Gastroesophageal sphincter (tissue), 4 donors: ENCODE measurements around the gene OAS1. TPM values are rescaled to one million over a fixed set of nuclear protein-coding genes. Genes with fewer than 3 reads are reported as not detected.

ENCODE experiments used
- ATAC-seq: fragments of 150-250 bp; one replicate; pipeline ENCODE4 v1.9.1; 2016; ENCODE audit warnings: mild to moderate bottlenecking, moderate library complexity
- H3K27ac ChIP-seq, 4 donors: fragments of 200-600 bp; sonication (generic) in 3 of 4; 1 replicate in 3 of 4; 2 replicates in 1 of 4; pipeline ENCODE4 v1.5.1; 2016 to 2019
- H3K27me3 ChIP-seq: fragments of 200-600 bp; sonication (generic); one replicate; pipeline ENCODE4 v1.5.1; 2019
- H3K36me3 ChIP-seq, 2 donors: fragments of 200-600 bp; sonication (generic); one replicate each; pipeline ENCODE4 v1.5.1; 2019; ENCODE audit warnings: control low read depth in 1 of 2
- H3K4me1 ChIP-seq, 3 donors: fragments of 200-600 bp; sonication (generic); 1 replicate in 2 of 3; 2 replicates in 1 of 3; pipeline ENCODE4 v1.5.1; 2016 to 2019; ENCODE audit warnings: control low read depth in 2 of 3
- H3K4me3 ChIP-seq, 2 donors: fragments of 200-600 bp; sonication (generic); one replicate each; pipeline ENCODE4 v1.5.1; 2019; ENCODE audit warnings: mild to moderate bottlenecking in 1 of 2, moderate library complexity in 1 of 2
- H3K9me3 ChIP-seq, 3 donors: fragments of 200-600 bp; sonication (generic); one replicate each; pipeline ENCODE4 v1.5.1; 2017 to 2019; ENCODE audit warnings: control low read depth in 2 of 3
- CTCF ChIP-seq, 4 experiments: fragments of 200-600 bp in 2 of 4; fragments of 450-650 bp in 2 of 4; sonication (generic) in 1 of 4; IDR thresholded peaks; one replicate each; pipeline ENCODE4 v1.5.1; 2017 to 2019; ENCODE audit warnings: antibody characterized with exemption in 4 of 4, mild to moderate bottlenecking in 2 of 4, moderate library complexity in 2 of 4
- EP300 ChIP-seq: sonication (generic); formaldehyde crosslinking; IDR thresholded peaks from one replicate; pipeline ENCODE4 v1.6.1; 2017; ENCODE audit warnings: antibody characterized with exemption, mild to moderate bottlenecking
- POLR2A ChIP-seq, 2 donors: fragments of 450-650 bp; IDR thresholded peaks; one replicate each; pipeline ENCODE4 v1.6.1; 2017; ENCODE audit warnings: antibody characterized with exemption in 2 of 2, mild to moderate bottlenecking in 2 of 2, moderate library complexity in 1 of 2
- POLR2AphosphoS5 ChIP-seq: sonication (generic); formaldehyde crosslinking; IDR thresholded peaks from one replicate; pipeline ENCODE4 v1.6.1; 2017; ENCODE audit warnings: antibody characterized with exemption
- WGBS, 2 donors: methylation state at CpG; one replicate each; pipeline ENCODE4 v1.1.5; 2018; ENCODE audit warnings: low coverage in 1 of 2; 5-methylcytosine and 5-hydroxymethylcytosine counted together
- total RNA-seq, 4 donors: library from RNA; depleted of rRNA; stranded (reverse); fragments of >200 nt; gene quantifications; one replicate each; pipeline ENCODE4 v1.1.0, GENCODE V29; 2016

The OAS1 gene
- total RNA-seq, 4 donors from 2014 or later = 4.8 to 17.0 (median 7.6) TPM

DNA sequence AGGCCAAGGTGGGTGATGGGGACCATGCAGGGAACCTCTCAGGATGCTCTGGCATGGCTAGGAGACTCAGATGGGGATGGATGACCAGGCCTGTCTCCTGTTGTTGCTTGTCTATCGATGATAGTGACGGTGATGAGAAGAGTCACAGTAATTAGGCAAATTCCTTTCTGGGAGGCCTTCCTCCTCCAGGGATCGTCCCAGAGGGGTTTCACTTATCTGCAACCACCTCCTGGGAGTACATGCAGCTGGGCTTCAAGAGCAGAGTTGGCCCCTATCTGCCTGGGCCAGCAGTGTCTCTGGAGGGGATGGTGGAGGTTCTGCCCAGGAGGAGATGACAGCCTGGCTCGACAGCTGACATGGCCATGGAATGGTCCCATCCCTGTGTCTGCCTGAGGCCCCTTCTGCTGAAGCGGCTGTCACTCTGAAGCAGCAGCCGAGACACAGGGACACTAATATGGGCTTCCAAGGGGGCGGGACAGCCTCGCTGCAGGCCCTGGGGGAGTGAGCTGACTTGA lies 27.5 kb upstream of the OAS1 start:
- WGBS, 2 donors = 45% methylated on average over 3 of the region's 8 CpGs; no CpG with 5 or more reads in 1 of the 2 donors
- Histone ChIP-seq H3K36me3 (no peaks in the 10 kb centered on the region), H3K4me3 (no peak overlapping the region), H3K27me3 (peaks cover 73% of the 10 kb centered on the region), H3K9me3 (no peaks in the 10 kb centered on the region), H3K4me1 (no peaks in the 10 kb centered on the region), H3K27ac (no peak overlapping the region)
- ATAC-seq = no peak
- TF ChIP-seq CTCF (IDR thresholded peaks at IDR 0.05) = no peak
- TF ChIP-seq POLR2AphosphoS5 = no peak
- TF ChIP-seq POLR2A (IDR thresholded peaks at IDR 0.05) = no peak
- TF ChIP-seq EP300 = no peak

- ATAC-seq = no peak
- 50% methylated on average over 2 of the region's 6 CpGs; no CpG with 5 or more reads in 1 of the 2 donors for WGBS, 2 donors
- H3K36me3 ChIP-seq = no peaks in the 10 kb centered on the region
- H3K4me1 ChIP-seq = no peaks in the 10 kb centered on the region
- no peak overlapping the region for H3K27ac ChIP-seq
- no peak overlapping the region for H3K4me3 ChIP-seq
- peaks cover 0 to 16% (median 0%) of the 10 kb centered on the region in 3 donors for H3K9me3 ChIP-seq
- H3K27me3 ChIP-seq = peaks cover 54% of the 10 kb centered on the region
- TF ChIP-seq POLR2AphosphoS5 (no peak), POLR2A (IDR thresholded peaks at IDR 0.05) (no peak), EP300 (no peak), CTCF (IDR thresholded peaks at IDR 0.05) (no peak)
These were observed 25.2 kb upstream of the OAS1 start for GRCh38 chr12:112881602-112882001.

GRCh38 chr12:112885236-112885635 lies 21.5 kb upstream of the OAS1 start:
- Histone ChIP-seq H3K27me3 (peaks cover 35% of the 10 kb centered on the region), H3K36me3 (no peaks in the 10 kb centered on the region), H3K4me3 (no peak overlapping the region), H3K4me1 (no peaks in the 10 kb centered on the region), H3K9me3 (peaks cover 0 to 16% (median 0%) of the 10 kb centered on the region in 3 donors), H3K27ac (no peak overlapping the region)
- no peak for ATAC-seq
- WGBS, 2 donors = 49 to 100% methylated on average over 1 to 2 of the region's 2 CpGs
- TF ChIP-seq EP300 = no peak
- no peak for TF ChIP-seq POLR2AphosphoS5
- TF ChIP-seq POLR2A (IDR thresholded peaks at IDR 0.05) = no peak
- no peak for TF ChIP-seq CTCF (IDR thresholded peaks at IDR 0.05)

DNA sequence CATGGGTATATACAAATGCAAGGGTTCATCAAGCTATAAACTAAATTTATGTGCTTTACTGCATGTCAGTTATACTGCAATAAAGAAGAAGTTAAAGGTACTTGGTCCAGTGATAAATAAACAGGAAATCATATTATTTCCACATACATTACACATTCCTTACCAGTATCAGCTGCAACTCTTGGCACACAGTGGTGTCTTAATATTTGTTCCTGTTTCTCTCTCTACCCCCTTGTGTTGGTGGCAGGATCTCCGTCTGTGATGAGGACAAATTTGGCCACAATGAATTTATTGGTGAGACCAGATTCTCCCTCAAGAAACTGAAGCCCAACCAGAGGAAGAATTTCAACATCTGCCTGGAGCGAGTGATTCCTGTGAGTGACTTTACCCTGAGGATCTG lies 19.2 kb upstream of the OAS1 start:
- H3K4me1 ChIP-seq = no peaks in the 10 kb centered on the region
- peaks cover 0 to 16% (median 0%) of the 10 kb centered on the region in 3 donors for H3K9me3 ChIP-seq
- no peak overlapping the region for H3K4me3 ChIP-seq
- ATAC-seq = no peak
- 14 to 27% methylated on average over 1 of the region's 2 CpGs for WGBS, 2 donors
- TF ChIP-seq CTCF (IDR thresholded peaks at IDR 0.05) = no peak
- no peak for TF ChIP-seq POLR2AphosphoS5
- TF ChIP-seq POLR2A (IDR thresholded peaks at IDR 0.05) = no peak
- no peak for TF ChIP-seq EP300
- no peak overlapping the region for H3K27ac ChIP-seq
- H3K36me3 ChIP-seq = no peaks in the 10 kb centered on the region
- H3K27me3 ChIP-seq = peaks cover 17% of the 10 kb centered on the region
